CD4-positive, alpha-beta memory T cell (primary cell): ENCODE results near the gene IFITM5. TPM values are rescaled to one million over a fixed set of nuclear protein-coding genes. Genes with fewer than 3 reads are reported as not detected.
"Not testable (repeated sequence)": the region's sequence is repeated elsewhere in the genome, so short reads cannot be mapped to it uniquely, and the experiment has no call there.

Experiments
- CTCF ChIA-PET: fragments of 350-600 bp; sonication (Branson Sonifier 250); formaldehyde crosslinking; loops from one replicate; lab custom pipeline; 2021; ENCODE audit warnings: inconsistent platforms; ENCODE audit not compliant: partially characterized antibody; lab: Charles Lee
- POLR2A ChIA-PET: fragments of 350-600 bp; sonication (Branson Sonifier 250); formaldehyde crosslinking; loops from one replicate; lab custom pipeline; 2021; ENCODE audit not compliant: partially characterized antibody; lab: Charles Lee
- DNase-seq, 5 donors: peaks; one replicate each; pipeline versions ENCODE4 v3.0.0 to v3.0.0-alpha.2; 2020 to 2022; ENCODE audit warnings: mixed read lengths in 1 of 5
- H3K27ac ChIP-seq: one replicate; pipeline ENCODE4 v1.7.0; 2013; ENCODE audit warnings: low read depth, low read length
- H3K27me3 ChIP-seq: 2 replicates; pipeline ENCODE4 v1.7.0; 2013; ENCODE audit warnings: mild to moderate bottlenecking, low read length, moderate library complexity; ENCODE audit not compliant: insufficient read depth
- H3K36me3 ChIP-seq: 2 replicates; pipeline ENCODE4 v1.7.0; 2013; ENCODE audit warnings: mild to moderate bottlenecking, low read length, moderate library complexity; ENCODE audit not compliant: insufficient read depth
- H3K4me1 ChIP-seq: 2 replicates; pipeline ENCODE4 v1.7.0; 2013; ENCODE audit warnings: mild to moderate bottlenecking, low read length, moderate library complexity; ENCODE audit not compliant: insufficient read depth
- H3K4me3 ChIP-seq, 2 donors: one replicate each; pipeline ENCODE4 v1.7.0; 2013; ENCODE audit warnings: low read length in 2 of 2, mild to moderate bottlenecking in 1 of 2
- H3K9me3 ChIP-seq, 2 donors: one replicate each; pipeline ENCODE4 v1.7.0; 2013; ENCODE audit warnings: low read length in 2 of 2, control low read depth in 1 of 2; ENCODE audit not compliant: control insufficient read depth in 1 of 2
- H3K27ac Mint-ChIP-seq, 7 donors: one replicate each; pipeline ENCODE4 v1.8.0; 2020 to 2021; ENCODE audit warnings: mixed read lengths in 7 of 7, mild to moderate bottlenecking in 6 of 7, inconsistent platforms in 3 of 7, moderate library complexity in 3 of 7
- H3K27me3 Mint-ChIP-seq, 2 donors: one replicate each; pipeline ENCODE4 v1.8.0; 2020 to 2021; ENCODE audit warnings: mixed read lengths in 2 of 2
- H3K36me3 Mint-ChIP-seq, 2 donors: one replicate each; pipeline ENCODE4 v1.8.0; 2020 to 2021; ENCODE audit warnings: mixed read lengths in 2 of 2, inconsistent platforms in 1 of 2, mild to moderate bottlenecking in 1 of 2
- H3K4me1 Mint-ChIP-seq, 4 donors: one replicate each; pipeline ENCODE4 v1.8.0; 2020 to 2021; ENCODE audit warnings: mixed read lengths in 4 of 4, mild to moderate bottlenecking in 1 of 4
- H3K4me3 Mint-ChIP-seq, 8 donors: one replicate each; pipeline ENCODE4 v1.8.0; 2020 to 2021; ENCODE audit warnings: mixed read lengths in 8 of 8, mild to moderate bottlenecking in 7 of 8, moderate library complexity in 6 of 8, inconsistent platforms in 3 of 8
- H3K9me3 Mint-ChIP-seq, 8 donors: one replicate each; pipeline ENCODE4 v1.8.0; 2020 to 2021; ENCODE audit warnings: mixed read lengths in 8 of 8, mild to moderate bottlenecking in 5 of 8, inconsistent platforms in 3 of 8, moderate library complexity in 1 of 8
- intact Hi-C: fragments of 100-400 bp; cut with micrococcal nuclease; formaldehyde crosslinking; loops from one replicate; pipeline ENCODE4 v1.15.1; 2023
- polyA plus RNA-seq, 2 donors: library from polyadenylated mRNA; unstranded; fragments of 300-500 nt; fragmentation: Illumina TruSeq; gene quantifications; one replicate each; pipeline ENCODE4 v1.2.3, GENCODE V29; 2021
- total RNA-seq, 2 experiments: library from RNA; stranded (reverse); gene quantifications; one replicate each; pipeline ENCODE4 v1.2.3, GENCODE V29; 2021

The IFITM5 gene
- total and polyA plus RNA-seq, 4 experiments from 2014 or later, result not detected

DNA sequence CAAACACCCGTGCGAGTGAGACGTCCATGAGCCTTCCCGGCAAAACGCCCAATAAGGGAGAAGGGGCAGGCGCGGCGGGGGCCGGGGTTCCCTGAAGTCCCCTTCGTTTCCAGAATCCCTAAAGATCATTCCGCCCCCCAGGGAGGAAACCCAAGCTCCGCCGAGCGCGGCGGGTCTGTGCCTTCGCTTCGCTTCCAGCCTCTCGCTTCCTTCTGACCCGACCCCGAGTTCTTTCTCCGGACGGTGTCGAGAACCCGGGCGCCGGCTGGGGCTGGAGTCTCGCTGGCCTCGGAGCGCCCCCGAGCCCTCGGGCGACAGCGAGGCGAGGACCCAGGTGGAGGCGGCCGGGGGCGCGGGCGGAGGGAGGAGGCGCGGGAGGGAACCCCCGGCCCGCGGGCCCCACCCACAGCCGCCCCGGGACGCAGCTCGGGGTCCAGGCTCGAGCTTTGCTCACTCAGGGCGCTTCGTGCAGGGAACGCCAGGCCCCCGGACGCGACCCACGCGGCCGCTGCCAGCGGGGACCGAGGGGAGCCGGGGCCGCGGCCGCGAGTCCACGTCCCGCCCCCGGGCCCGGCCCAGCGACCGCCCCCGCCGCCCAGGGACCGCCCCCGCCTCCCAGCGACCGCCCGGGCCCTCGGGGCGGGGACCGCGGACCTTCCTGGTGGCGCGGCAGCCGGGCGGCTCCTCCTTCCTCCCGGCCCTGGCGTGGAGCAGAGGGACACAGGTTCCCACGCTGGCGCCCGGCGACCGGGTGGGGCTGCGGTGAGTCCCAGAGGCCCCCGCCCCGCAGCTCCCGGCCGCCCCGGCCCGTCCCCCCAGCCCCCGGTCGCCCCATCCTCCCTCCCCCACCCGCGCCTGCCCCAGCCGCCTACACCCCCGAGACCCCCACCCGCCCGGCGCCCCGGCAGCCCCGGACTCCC is 10.6 kb downstream of the IFITM5 start, which contains the start of gene PGGHG:
PGGHG (plus strand) TSS at position 649 of the 920 bp plus-strand sequence. CDS start 691 bp downstream, outside the sequence.
- POLR2A ChIA-PET, result interaction anchor here (1.0 to 14.3 kb wide), 22 partner anchors 8 to 520 kb away, joined by 3 to 549 read pairs (median 26); partner anchors contain the start of genes BET1L, IFITM1, IFITM2 and IFITM5
- Histone ChIP-seq H3K27ac (peak within 1 kb of the TSS; percentile 96), H3K4me1 (peaks cover 37% of the 10 kb centered on the region), H3K4me3 (peak within 1 kb of the TSS; percentile 83 to 95), H3K9me3 (no peaks in the 10 kb centered on the region), H3K27me3 (no peaks in the 10 kb centered on the region), H3K36me3 (peaks cover 8% of the 10 kb centered on the region)
- Mint-ChIP-seq H3K4me1 (peaks cover 12 to 49% (median 30%) of the 10 kb centered on the region in 4 donors), H3K9me3 (no peaks in the 10 kb centered on the region), H3K27ac (peak within 1 kb of the TSS; percentile 95 to 100 (median 98)), H3K36me3 (peaks cover 4 to 27% of the 10 kb centered on the region in 2 donors), H3K27me3 (no peaks in the 10 kb centered on the region), H3K4me3 (peak within 1 kb of the TSS; percentile 88 to 99 (median 98))
- peak in 3 of 5 donors; percentile 49 to 60 (median 51) for DNase-seq
- CTCF ChIA-PET, result interaction anchor here (0.6 to 3.2 kb wide), 9 partner anchors 16 to 160 kb away, joined by 3 to 28 read pairs (median 4); partner anchors contain the start of gene IFITM2
- intact Hi-C loops, result loop anchor here (2.0 to 5.0 kb wide), 2 partner anchors 20 to 51 kb away; partner anchors contain the start of genes PSMD13 and SIRT3

DNA sequence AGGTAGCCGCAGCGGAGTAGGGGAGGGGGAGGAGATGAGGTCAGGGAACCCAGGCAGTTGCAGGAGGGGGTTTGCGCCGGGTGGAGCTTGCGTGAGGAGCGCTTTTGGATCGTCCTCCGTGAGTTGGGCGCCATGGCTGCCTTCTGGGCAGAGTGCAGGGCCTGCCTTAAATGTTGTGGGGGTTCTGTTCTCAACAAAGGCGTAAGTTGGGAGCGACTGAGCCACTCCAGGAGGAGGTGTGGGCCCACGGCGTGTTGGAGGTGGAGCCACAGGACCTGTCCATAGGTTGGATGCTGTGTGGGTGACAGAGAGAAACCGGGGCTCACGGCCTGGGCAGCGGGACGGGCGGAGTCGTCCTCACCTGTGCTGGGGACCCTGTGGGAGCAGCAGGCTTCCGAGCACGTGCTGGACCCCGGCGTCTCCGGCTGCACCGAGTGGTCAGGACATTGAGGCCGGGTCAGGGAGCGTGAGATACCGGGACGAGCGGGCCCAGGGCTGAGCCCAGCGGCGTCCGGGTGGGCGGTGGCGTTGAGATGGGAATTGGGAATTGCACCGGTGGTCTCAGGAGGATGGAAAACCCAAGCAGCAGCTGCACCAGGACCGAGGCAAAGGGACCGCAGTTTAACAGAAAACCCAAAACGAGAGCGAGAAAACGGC is 11.4 kb downstream of the IFITM5 start:
- Mint-ChIP-seq H3K27ac (peak overlapping the region; percentile 95 to 100 (median 98)), H3K36me3 (peaks cover 10 to 32% of the 10 kb centered on the region in 2 donors), H3K4me3 (peak overlapping the region; percentile 88 to 99 (median 98)), H3K4me1 (peaks cover 16 to 57% (median 36%) of the 10 kb centered on the region in 4 donors), H3K9me3 (no peaks in the 10 kb centered on the region), H3K27me3 (no peaks in the 10 kb centered on the region)
- Histone ChIP-seq H3K36me3 (peaks cover 6% of the 10 kb centered on the region), H3K4me1 (peaks cover 39% of the 10 kb centered on the region), H3K27me3 (no peaks in the 10 kb centered on the region), H3K4me3 (peak overlapping the region; percentile 83 to 95), H3K9me3 (no peaks in the 10 kb centered on the region), H3K27ac (peak overlapping the region; percentile 96)
- intact Hi-C loops, result loop anchor here (1.0 to 5.0 kb wide), 3 partner anchors 19 to 51 kb away; partner anchors contain the start of genes PSMD13 and SIRT3
- CTCF ChIA-PET, result interaction anchor here (0.6 to 3.2 kb wide), 8 partner anchors 17 to 164 kb away, joined by 3 to 28 read pairs (median 4); partner anchors contain the start of genes BET1L and IFITM2
- POLR2A ChIA-PET, result interaction anchor here (0.6 to 14.3 kb wide), 23 partner anchors 7 to 555 kb away, joined by 3 to 549 read pairs (median 26); partner anchors contain the start of genes BET1L, IFITM1, IFITM2 and IFITM5
- DNase-seq, result peak in 4 of 5 donors; percentile 66 to 79 (median 73)

DNA sequence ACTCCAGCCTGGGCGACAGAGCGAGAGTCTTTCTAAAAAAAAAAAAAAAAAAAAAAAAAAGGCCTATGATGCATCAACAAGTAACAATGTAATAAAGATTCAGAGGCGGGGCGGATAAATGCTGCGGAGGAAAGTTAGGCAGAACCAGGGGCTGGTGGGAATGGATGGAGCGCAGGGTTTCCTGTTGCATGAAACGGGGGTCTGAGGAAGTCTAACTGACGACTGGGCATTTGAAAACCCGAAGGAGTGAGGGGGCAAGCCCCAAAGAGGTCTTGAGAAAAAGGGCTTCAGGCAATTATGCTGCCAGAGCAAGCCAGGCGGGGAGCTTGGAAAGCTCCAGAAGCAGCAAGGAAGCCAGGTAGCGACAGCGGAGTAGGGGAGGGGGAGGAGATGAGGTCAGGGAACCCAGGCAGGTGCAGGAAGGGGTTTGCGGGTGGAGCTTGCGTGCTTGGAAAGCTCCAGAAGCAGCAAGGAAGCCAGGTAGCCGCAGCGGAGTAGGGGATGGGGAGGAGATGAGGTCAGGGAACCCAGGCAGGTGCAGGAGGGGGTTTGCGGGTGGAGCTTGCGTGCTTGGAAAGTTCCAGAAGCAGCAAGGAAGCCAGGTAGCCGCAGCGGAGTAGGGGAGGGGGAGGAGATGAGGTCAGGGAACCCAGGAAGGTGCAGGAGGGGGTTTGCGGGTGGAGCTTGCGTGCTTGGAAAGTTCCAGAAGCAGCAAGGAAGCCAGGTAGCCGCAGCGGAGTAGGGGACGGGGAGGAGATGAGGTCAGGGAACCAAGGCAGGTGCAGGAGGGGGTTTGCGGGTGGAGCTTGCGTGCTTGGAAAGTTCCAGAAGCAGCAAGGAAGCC is 12.1 kb downstream of the IFITM5 start:
- ChIA-PET POLR2A (interaction anchor here (0.6 to 14.3 kb wide), 22 partner anchors 6 to 556 kb away, joined by 3 to 549 read pairs (median 26); partner anchors contain the start of genes BET1L, IFITM1, IFITM2 and IFITM5), CTCF (interaction anchor here (0.7 to 3.2 kb wide), 10 partner anchors 13 to 164 kb away, joined by 3 to 28 read pairs (median 4); partner anchors contain the start of gene BET1L)
- peak overlapping the region; percentile 96 for H3K27ac ChIP-seq
- Mint-ChIP-seq H3K4me3 (peak overlapping the region; percentile 88 to 99 (median 98)), H3K27ac (peak overlapping the region; percentile 95 to 100 (median 98)), H3K36me3 (peaks cover 16 to 37% of the 10 kb centered on the region in 2 donors), H3K4me1 (peaks cover 23 to 64% (median 44%) of the 10 kb centered on the region in 4 donors)
- peak overlapping the region; percentile 83 to 95 for H3K4me3 ChIP-seq
- not testable (repeated sequence) for H3K9me3 ChIP-seq, H3K36me3 ChIP-seq, H3K27me3 ChIP-seq, H3K27me3 Mint-ChIP-seq, H3K9me3 Mint-ChIP-seq
- peaks cover 47% of the 10 kb centered on the region for H3K4me1 ChIP-seq
- intact Hi-C loops, result loop anchor here (1.0 to 5.0 kb wide), 2 partner anchors 18 to 50 kb away; partner anchors contain the start of genes PSMD13 and SIRT3
- peak; percentile 77 to 98 (median 79) for DNase-seq

DNA sequence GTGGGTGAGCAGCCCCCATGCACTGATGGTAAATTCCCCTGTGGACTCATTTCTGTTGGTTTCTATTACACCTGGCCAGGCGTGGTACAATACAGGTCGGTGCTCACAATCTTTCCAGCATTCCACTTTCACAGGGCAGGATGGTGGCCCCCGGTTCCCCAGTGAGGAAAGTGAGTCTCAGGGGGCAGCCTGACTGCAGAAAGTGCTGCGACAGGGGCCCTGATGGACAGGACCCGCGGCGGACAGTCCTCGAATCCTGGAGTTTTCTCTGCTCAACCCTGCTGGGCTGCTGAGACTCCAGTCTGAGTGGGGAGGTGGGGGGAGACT is 13.5 kb downstream of the IFITM5 start:
- Histone ChIP-seq H3K36me3 (no peaks in the 10 kb centered on the region), H3K4me1 (peaks cover 60% of the 10 kb centered on the region), H3K9me3 (no peaks in the 10 kb centered on the region), H3K27ac (no peak overlapping the region), H3K4me3 (no peak overlapping the region), H3K27me3 (no peaks in the 10 kb centered on the region)
- Mint-ChIP-seq H3K4me3 (peak overlapping the region in 4 of 8 donors; percentile 10 to 57 (median 27)), H3K27ac (peak overlapping the region in 6 of 7 donors; percentile 22 to 99 (median 58)), H3K4me1 (peaks cover 25 to 70% (median 48%) of the 10 kb centered on the region in 4 donors), H3K9me3 (peaks cover 0 to 1% (median 0%) of the 10 kb centered on the region in 8 donors), H3K36me3 (peaks cover 16 to 39% of the 10 kb centered on the region in 2 donors), H3K27me3 (no peaks in the 10 kb centered on the region)
- no peak for DNase-seq
- ChIA-PET CTCF (interaction anchor here (2.8 to 3.2 kb wide), 2 partner anchors 19 to 35 kb away, joined by 15 to 28 read pairs; no protein-coding TSS in a partner anchor), POLR2A (interaction anchor here (1.1 to 14.3 kb wide), 7 partner anchors 13 to 77 kb away, joined by 3 to 549 read pairs (median 45); partner anchors contain the start of genes BET1L, IFITM1, IFITM5 and RIC8A)
- intact Hi-C loops, result loop anchor here (5.0 kb wide), 1 partner anchor 49 kb away; the partner anchor contains the start of genes PSMD13 and SIRT3

DNA sequence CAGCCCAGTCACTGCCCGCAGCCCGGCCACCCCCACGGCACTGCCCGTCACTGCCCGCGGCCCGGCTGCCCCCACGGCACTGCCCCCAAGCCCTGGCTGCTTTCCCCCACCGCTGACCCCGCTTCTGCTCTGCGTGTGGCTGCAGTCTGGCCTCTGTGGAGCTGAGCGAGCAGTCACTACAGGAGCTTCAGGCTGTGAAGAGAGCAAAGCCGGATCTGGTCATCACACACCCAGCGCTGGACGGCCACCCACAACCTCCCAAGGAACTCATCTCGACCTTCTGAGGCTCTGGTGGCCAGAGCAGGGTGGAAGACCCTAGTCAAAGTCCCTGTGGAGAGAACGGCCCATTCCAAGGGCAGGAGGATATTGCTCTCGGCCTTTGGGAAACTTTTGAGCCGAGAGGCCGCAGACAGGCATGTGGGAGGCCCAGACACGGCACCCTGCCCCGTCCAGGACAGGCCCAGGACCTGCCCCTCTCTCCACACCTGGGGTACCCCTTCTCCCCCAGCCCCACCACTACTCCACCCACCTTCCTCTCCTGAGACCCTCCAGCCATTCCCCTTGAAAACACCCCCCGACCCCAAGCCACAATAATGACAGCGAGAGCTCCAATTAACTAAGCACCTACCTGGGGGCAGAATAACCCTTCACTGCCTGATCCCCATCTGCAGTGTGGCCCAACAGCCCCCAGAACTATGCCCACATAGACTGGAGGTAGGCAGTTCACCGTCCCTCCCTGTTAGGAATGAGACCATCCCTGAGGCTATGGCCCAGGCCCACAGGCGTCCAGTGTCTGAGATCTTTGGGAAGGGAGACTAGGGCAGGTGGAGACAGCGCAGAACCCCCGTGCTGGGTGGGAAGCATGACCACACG is 14.1 kb downstream of the IFITM5 start:
- no peaks in the 10 kb centered on the region for H3K27me3 ChIP-seq
- Mint-ChIP-seq H3K9me3 (peaks cover 0 to 4% (median 0%) of the 10 kb centered on the region in 8 donors), H3K27me3 (no peaks in the 10 kb centered on the region), H3K36me3 (peaks cover 16 to 38% of the 10 kb centered on the region in 2 donors), H3K4me3 (peak overlapping the region in 5 of 8 donors; percentile 10 to 57 (median 29)), H3K4me1 (peaks cover 26 to 71% (median 51%) of the 10 kb centered on the region in 4 donors), H3K27ac (peak overlapping the region in 6 of 7 donors; percentile 22 to 95 (median 50))
- peaks cover 64% of the 10 kb centered on the region for H3K4me1 ChIP-seq
- CTCF ChIA-PET, result interaction anchor here (1.3 to 8.4 kb wide), 3 partner anchors 19 to 35 kb away, joined by 3 to 81 read pairs (median 15); no protein-coding TSS in a partner anchor
- no peak for DNase-seq
- no peak overlapping the region for H3K4me3 ChIP-seq
- intact Hi-C loops, result loop anchor here (5.0 kb wide), 1 partner anchor 48 kb away; the partner anchor contains the start of genes PSMD13 and SIRT3
- no peaks in the 10 kb centered on the region for H3K36me3 ChIP-seq
- POLR2A ChIA-PET, result interaction anchor here (0.6 to 14.3 kb wide), 10 partner anchors 11 to 127 kb away, joined by 3 to 549 read pairs (median 5); partner anchors contain the start of genes BET1L, IFITM1, IFITM2 and IFITM5
- no peak overlapping the region for H3K27ac ChIP-seq
- H3K9me3 ChIP-seq, result no peaks in the 10 kb centered on the region
